Measurements from ENCODE around the gene BRD9.
"Not testable (repeated sequence)": the region's sequence is repeated elsewhere in the genome, so short reads cannot be mapped to it uniquely, and the experiment has no call there.

The BRD9 gene

GRCh38 chr5:881551-881935 is 11.1 kb downstream of the BRD9 start:
- DNase-seq (ENCODE audit: extremely low read depth in 1 of 2, low read depth in 1 of 2): no peak

- no peak for DNase-seq (ENCODE audit: extremely low read depth in 1 of 2, low read depth in 1 of 2)
Observed at GRCh38 chr5:880816-881550, 11.6 kb downstream of the BRD9 start.

- not testable (repeated sequence) for DNase-seq (ENCODE audit: extremely low read depth in 1 of 2, low read depth in 1 of 2)
Observed at GRCh38 chr5:878677-879076, 13.9 kb downstream of the BRD9 start.

GRCh38 chr5:878125-878524 is 14.5 kb downstream of the BRD9 start:
- DNase-seq (ENCODE audit: extremely low read depth in 1 of 2, low read depth in 1 of 2): no peak

- DNase-seq (ENCODE audit: extremely low read depth in 1 of 2, low read depth in 1 of 2): no peak
Observed at GRCh38 chr5:876398-877365, 15.9 kb downstream of the BRD9 start.

GRCh38 chr5:875931-876330 is 16.7 kb downstream of the BRD9 start:
- DNase-seq (ENCODE audit: extremely low read depth in 1 of 2, low read depth in 1 of 2): no peak

GRCh38 chr5:873328-873727 is 19.3 kb downstream of the BRD9 start:
- no peak for DNase-seq (ENCODE audit: extremely low read depth in 1 of 2, low read depth in 1 of 2)

- no peak for DNase-seq (ENCODE audit: extremely low read depth in 1 of 2, low read depth in 1 of 2)
Observed at GRCh38 chr5:872301-872700, 20.3 kb downstream of the BRD9 start.

- DNase-seq (ENCODE audit: extremely low read depth in 1 of 2, low read depth in 1 of 2): no peak
Observed at GRCh38 chr5:871596-872298, 20.9 kb downstream of the BRD9 start.

- DNase-seq (ENCODE audit: extremely low read depth in 1 of 2, low read depth in 1 of 2): no peak
Observed at GRCh38 chr5:870956-871355, 21.6 kb downstream of the BRD9 start.

GRCh38 chr5:868428-869135 is 24.0 kb downstream of the BRD9 start:
- no peak for DNase-seq (ENCODE audit: extremely low read depth in 1 of 2, low read depth in 1 of 2)

GRCh38 chr5:867300-867870 is 25.2 kb downstream of the BRD9 start:
- DNase-seq (ENCODE audit: extremely low read depth in 1 of 2, low read depth in 1 of 2): no peak

GRCh38 chr5:865771-866170 is 26.8 kb downstream of the BRD9 start:
- DNase-seq (ENCODE audit: extremely low read depth in 1 of 2, low read depth in 1 of 2): no peak

GRCh38 chr5:865168-865521 is 27.5 kb downstream of the BRD9 start:
- DNase-seq (ENCODE audit: extremely low read depth in 1 of 2, low read depth in 1 of 2): no peak

GRCh38 chr5:864492-865167 is 28.0 kb downstream of the BRD9 start:
- DNase-seq (ENCODE audit: extremely low read depth in 1 of 2, low read depth in 1 of 2): no peak

- DNase-seq (ENCODE audit: extremely low read depth in 1 of 2, low read depth in 1 of 2): no peak
Observed at GRCh38 chr5:863244-863805, 29.3 kb downstream of the BRD9 start.

GRCh38 chr5:862367-863243 is 30.0 kb downstream of the BRD9 start:
- DNase-seq (ENCODE audit: extremely low read depth in 1 of 2, low read depth in 1 of 2): no peak

GRCh38 chr5:861442-862366 is 30.9 kb downstream of the BRD9 start:
- no peak for DNase-seq (ENCODE audit: extremely low read depth in 1 of 2, low read depth in 1 of 2)
